Body of pancreas (tissue), 4 donors: ENCODE results near the gene SFTPA2. TPM values are rescaled to one million over a fixed set of nuclear protein-coding genes. Genes with fewer than 3 reads are reported as not detected.
"Not testable (repeated sequence)": the region's sequence is repeated elsewhere in the genome, so short reads cannot be mapped to it uniquely, and the experiment has no call there.

Source experiments
- ATAC-seq: fragments of 150-250 bp; one replicate; pipeline ENCODE4 v1.9.1; 2016
- DNase-seq, 4 donors: peaks; one replicate each; pipeline ENCODE4 v3.0.0-alpha.2; 2019
- H3K27ac ChIP-seq, 4 donors: fragments of 200-600 bp; sonication (generic); 1 replicate in 3 of 4; 2 replicates in 1 of 4; pipeline versions ENCODE4 v1.5.1 to v1.6.1; 2016 to 2019; ENCODE audit warnings: mild to moderate bottlenecking in 1 of 4, mixed read lengths in 1 of 4, moderate library complexity in 1 of 4
- H3K27me3 ChIP-seq, 2 donors: fragments of 200-600 bp; sonication (generic); one replicate each; pipeline ENCODE4 v1.6.0; 2016; ENCODE audit warnings: mild to moderate bottlenecking in 1 of 2
- H3K36me3 ChIP-seq, 2 donors: fragments of 200-600 bp; sonication (generic); replicated peaks in 1 of 2; 2 replicates each; pipeline ENCODE4 v1.5.1; 2016; ENCODE audit warnings: low read depth in 2 of 2; ENCODE audit not compliant: insufficient read depth in 1 of 2
- H3K4me1 ChIP-seq: fragments of 200-600 bp; sonication (generic); one replicate; pipeline ENCODE4 v1.6.0; 2016
- H3K4me3 ChIP-seq, 2 donors: fragments of 200-600 bp; sonication (generic); 1 replicate in 1 of 2; 2 replicates in 1 of 2; pipeline ENCODE4 v1.5.1; 2016 to 2019
- H3K9me3 ChIP-seq, 3 donors: fragments of 200-600 bp; sonication (generic); 1 replicate in 2 of 3; 2 replicates in 1 of 3; pipeline ENCODE4 v1.5.1; 2016
- POLR2A ChIP-seq, 3 donors: fragments of 450-650 bp; IDR thresholded peaks; one replicate each; pipeline ENCODE4 v1.6.1; 2016; ENCODE audit warnings: antibody characterized with exemption in 3 of 3, mild to moderate bottlenecking in 2 of 3
- WGBS, 2 donors: methylation state at CpG; one replicate each; pipeline ENCODE4 v1.1.5; 2017; 5-methylcytosine and 5-hydroxymethylcytosine counted together
- intact Hi-C: fragments of 100-400 bp; cut with DNase I; formaldehyde crosslinking; loops from one replicate; pipeline ENCODE4 v1.15.1; 2023
- total RNA-seq, 2 donors: library from RNA; depleted of rRNA; stranded (reverse); fragments of >200 nt; gene quantifications; one replicate each; pipeline ENCODE4 v1.1.0, GENCODE V29; 2016
- TF ChIP-seq, protein P1 (sequence below), 7 experiments: fragments of 450-650 bp in 4 of 7; fragments of 200-600 bp in 3 of 7; sonication (generic) in 3 of 7; IDR thresholded peaks; one replicate each; pipeline ENCODE4 v1.5.1; 2016 to 2019; ENCODE audit warnings: antibody characterized with exemption in 7 of 7

The SFTPA2 gene
- total RNA-seq, 2 donors from 2014 or later, result 1.6 TPM; not detected in 1

DNA sequence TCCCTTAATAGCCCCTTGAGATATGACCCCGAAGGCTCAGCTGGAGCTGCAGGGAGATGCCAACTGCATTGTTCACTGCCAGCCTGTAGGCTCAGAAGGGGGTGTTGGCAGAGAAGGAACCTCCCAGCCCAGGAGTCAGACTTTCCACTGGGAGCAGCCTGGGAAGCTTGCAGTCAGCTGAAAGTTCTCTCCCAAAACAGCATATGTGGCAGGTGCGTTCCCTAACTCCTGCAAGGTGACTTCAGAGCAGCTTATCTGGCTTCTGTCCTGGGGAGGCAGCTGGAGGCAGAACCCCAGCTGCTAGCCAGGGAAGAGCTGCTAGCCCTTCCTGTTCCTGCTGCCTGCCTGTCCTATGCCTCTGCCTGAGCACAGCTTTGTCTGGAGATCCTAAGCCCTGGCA, 8.1 kb downstream of the SFTPA2 start:
- Histone ChIP-seq H3K9me3 (no peaks in the 10 kb centered on the region), H3K4me3 (no peak overlapping the region), H3K36me3 (no peaks in the 10 kb centered on the region), H3K4me1 (no peaks in the 10 kb centered on the region), H3K27ac (no peak overlapping the region), H3K27me3 (no peaks in the 10 kb centered on the region)
- TF ChIP-seq, protein P1, sequence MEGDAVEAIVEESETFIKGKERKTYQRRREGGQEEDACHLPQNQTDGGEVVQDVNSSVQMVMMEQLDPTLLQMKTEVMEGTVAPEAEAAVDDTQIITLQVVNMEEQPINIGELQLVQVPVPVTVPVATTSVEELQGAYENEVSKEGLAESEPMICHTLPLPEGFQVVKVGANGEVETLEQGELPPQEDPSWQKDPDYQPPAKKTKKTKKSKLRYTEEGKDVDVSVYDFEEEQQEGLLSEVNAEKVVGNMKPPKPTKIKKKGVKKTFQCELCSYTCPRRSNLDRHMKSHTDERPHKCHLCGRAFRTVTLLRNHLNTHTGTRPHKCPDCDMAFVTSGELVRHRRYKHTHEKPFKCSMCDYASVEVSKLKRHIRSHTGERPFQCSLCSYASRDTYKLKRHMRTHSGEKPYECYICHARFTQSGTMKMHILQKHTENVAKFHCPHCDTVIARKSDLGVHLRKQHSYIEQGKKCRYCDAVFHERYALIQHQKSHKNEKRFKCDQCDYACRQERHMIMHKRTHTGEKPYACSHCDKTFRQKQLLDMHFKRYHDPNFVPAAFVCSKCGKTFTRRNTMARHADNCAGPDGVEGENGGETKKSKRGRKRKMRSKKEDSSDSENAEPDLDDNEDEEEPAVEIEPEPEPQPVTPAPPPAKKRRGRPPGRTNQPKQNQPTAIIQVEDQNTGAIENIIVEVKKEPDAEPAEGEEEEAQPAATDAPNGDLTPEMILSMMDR (IDR thresholded peaks at IDR 0.05), result no peak
- no peak for TF ChIP-seq POLR2A (IDR thresholded peaks at IDR 0.05)
- WGBS, 2 donors, result 40 to 50% methylated on average over 1 to 2 of the region's 2 CpGs
- no peak for DNase-seq
- intact Hi-C loops, result no loop called here
- no peak for ATAC-seq

DNA sequence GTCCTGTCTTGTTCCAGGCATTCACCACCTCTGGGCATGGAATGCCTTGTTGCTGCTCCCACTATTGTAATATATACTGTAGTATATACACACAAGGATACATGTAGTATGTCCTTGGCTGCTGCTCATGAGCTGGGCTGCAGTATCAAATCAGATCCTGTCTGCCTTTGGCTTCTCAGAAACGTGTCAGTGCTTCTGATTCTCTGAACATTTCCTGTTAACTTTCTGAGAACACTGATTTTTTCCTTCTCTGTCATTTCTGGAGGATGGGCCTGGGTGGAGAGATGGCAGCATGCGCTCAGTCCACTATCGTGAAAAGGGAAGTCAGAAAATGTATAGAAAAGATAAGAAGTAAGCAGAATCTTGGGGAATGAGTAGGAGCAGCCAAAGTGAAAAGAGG, 12.2 kb downstream of the SFTPA2 start:
- intact Hi-C loops, result no loop called here
- Histone ChIP-seq H3K27me3 (no peaks in the 10 kb centered on the region), H3K27ac (no peak overlapping the region), H3K9me3 (no peaks in the 10 kb centered on the region), H3K4me3 (no peak overlapping the region), H3K36me3 (no peaks in the 10 kb centered on the region), H3K4me1 (no peaks in the 10 kb centered on the region)
- no peak for ATAC-seq
- DNase-seq, result no peak
- WGBS, 2 donors, result 62 to 80% methylated on average over 3 of the region's 3 CpGs
- TF ChIP-seq, protein P1 (IDR thresholded peaks at IDR 0.05), result no peak
- TF ChIP-seq POLR2A (IDR thresholded peaks at IDR 0.05), result no peak

DNA sequence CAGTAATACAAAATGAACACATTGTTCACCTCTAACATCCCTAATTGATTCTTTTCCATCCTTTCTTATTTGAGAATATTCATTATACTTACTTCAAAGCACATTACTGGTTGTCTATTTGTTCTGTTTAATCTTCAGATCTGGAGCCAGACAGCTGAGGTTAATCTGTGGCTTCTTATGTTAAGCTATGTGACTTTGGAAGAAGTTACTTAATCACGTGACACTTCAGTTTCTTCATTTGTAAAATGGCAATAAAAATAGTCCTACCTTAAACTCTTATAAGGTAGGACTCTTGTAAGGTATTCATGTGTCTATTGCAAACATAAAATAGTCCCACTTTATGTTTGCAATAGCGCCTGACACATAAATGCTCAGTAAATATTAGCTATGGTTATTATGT, 13.1 kb downstream of the SFTPA2 start:
- WGBS, 2 donors, result 84 to 89% methylated on average over 2 of the region's 2 CpGs
- H3K27me3 ChIP-seq, H3K4me1 ChIP-seq, ATAC-seq, intact Hi-C loops, H3K9me3 ChIP-seq, H3K4me3 ChIP-seq, H3K27ac ChIP-seq, H3K36me3 ChIP-seq, DNase-seq: not testable (repeated sequence)

DNA sequence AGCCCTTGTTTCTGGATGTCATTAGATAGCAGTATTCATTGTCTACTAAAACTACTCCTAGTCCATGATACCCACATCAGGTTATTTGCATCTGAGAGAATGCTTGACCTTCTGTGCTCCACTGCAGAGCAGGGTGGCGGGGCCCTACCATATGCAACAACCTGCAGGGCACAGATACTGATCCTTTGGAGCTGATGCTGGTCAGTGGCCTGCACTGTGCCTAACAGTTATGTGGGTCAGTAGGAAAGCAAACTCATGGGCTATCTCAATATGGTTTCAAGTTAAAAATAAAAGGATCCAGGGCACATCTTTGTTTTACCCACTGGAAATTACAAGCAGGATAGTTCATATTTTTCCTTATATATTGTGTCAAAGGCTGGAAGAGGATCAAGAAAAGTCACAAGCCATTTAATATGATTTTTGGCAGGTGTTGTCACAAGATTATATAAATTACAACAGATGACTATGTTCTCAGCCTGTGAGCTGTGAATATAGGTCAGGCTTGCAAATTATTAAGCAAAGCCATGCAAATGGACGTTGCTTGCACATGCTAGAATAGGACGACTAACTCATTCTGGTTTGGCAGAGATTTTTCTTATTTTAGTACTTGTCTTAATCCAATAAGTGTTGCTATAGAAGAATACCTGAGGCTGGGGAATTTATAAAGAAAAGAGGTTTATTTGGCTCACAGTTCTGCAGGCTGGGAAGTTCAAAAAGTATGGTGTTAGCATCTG, 15.1 kb downstream of the SFTPA2 start:
- H3K27ac ChIP-seq, H3K4me3 ChIP-seq, H3K27me3 ChIP-seq, ATAC-seq, H3K36me3 ChIP-seq, H3K4me1 ChIP-seq, intact Hi-C loops, H3K9me3 ChIP-seq, DNase-seq: not testable (repeated sequence)
- 42 to 45% methylated on average over 3 of the region's 3 CpGs for WGBS, 2 donors

DNA sequence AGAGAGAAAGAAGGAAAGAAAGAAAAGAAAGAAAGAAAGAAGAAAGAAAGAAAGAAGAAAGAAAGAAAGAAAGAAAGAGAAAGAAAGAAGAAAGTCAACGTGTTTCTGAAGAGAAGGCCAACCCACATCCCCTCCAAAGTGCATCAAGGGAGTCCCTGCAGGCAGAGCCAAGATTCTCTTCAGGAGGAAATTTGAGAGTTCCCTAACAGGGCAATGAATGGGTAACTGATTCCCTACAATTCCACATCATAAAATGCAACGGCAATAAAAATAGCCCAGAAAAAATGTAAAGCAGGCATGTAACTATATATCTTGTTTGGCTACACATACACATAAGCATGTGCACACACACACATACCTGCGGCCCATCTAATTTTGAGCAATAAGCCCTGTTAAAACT, 15.8 kb downstream of the SFTPA2 start:
- H3K36me3 ChIP-seq, ATAC-seq, intact Hi-C loops, H3K27ac ChIP-seq, H3K4me3 ChIP-seq, H3K4me1 ChIP-seq, DNase-seq, H3K27me3 ChIP-seq, H3K9me3 ChIP-seq: not testable (repeated sequence)
- 89 to 91% methylated on average over 3 of the region's 3 CpGs for WGBS, 2 donors

DNA sequence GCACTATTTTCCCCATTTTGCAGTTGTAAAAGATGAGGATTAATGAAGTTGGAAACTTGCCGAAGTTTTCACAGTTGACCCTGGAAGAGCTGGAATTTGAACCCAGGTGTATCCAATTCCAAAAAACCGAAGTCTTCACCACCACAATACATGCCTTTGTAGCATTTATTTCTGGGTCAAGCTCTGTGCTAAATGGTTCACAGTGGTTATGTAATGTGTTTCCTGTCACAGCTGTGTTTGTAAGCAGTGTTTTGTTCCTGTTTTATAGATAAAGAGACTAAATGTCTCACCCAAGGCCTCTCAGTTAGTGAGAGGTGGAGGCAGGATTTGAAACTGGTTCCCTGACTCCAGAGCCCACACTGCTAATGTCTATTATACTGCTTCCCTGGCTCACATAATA, 17.6 kb downstream of the SFTPA2 start:
- no peaks in the 10 kb centered on the region for H3K36me3 ChIP-seq
- H3K9me3 ChIP-seq, result no peaks in the 10 kb centered on the region
- H3K4me3 ChIP-seq, result no peak overlapping the region
- ATAC-seq (no peak), DNase-seq (no peak)
- H3K4me1 ChIP-seq, result peaks cover 7% of the 10 kb centered on the region
- H3K27ac ChIP-seq, result no peak overlapping the region
- WGBS, 2 donors, result 16 to 31% methylated on average over 2 of the region's 2 CpGs
- TF ChIP-seq POLR2A (IDR thresholded peaks at IDR 0.05), result no peak
- TF ChIP-seq, protein P1 (IDR thresholded peaks at IDR 0.05), result no peak
- no peaks in the 10 kb centered on the region for H3K27me3 ChIP-seq
- intact Hi-C loops, result no loop called here

DNA sequence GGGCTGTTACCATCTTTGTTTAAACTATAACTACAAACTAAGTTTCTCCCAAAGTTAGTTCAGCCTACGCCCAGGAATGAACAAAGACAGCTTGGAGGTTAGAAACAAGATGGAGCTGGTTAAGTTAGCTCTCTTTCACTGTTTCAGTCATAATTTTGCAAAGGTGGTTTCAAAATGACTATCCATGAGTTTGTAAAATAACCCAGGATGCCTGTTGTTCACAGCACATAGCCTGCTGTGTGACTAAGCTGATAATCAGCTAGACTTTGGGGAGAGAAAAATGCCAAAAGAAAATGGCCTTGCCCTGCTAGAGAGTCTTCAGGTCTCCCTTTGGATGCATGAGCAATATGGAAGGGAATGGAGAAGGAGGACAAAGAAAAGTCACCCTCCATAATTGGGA, 19.3 kb downstream of the SFTPA2 start:
- H3K4me3 ChIP-seq, H3K36me3 ChIP-seq, DNase-seq, H3K27me3 ChIP-seq, H3K9me3 ChIP-seq, ATAC-seq, H3K4me1 ChIP-seq, intact Hi-C loops, H3K27ac ChIP-seq: not testable (repeated sequence)
- 75 to 83% methylated on average over 1 of the region's 1 CpG for WGBS, 2 donors

DNA sequence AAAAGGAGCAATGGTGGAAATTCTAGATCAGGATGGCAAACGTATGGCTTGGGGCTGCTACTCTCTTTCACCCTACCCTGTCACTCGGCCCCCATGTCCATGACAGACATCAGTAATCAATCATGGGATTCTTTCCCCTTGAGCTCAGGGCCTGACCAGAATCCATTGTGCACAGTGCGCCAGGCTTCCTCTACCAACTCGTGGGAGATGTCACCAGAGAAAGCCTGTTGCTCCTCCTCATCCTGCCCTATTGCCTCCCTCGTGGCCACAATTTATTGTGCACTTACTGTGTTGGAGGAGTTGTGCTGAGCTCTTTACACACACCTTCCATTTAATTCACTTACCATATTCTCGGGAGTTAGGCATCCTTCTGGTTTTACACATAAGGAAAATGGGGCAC, 21.9 kb downstream of the SFTPA2 start:
- ATAC-seq, DNase-seq, H3K27me3 ChIP-seq, H3K4me3 ChIP-seq, H3K27ac ChIP-seq, H3K36me3 ChIP-seq, H3K9me3 ChIP-seq, H3K4me1 ChIP-seq: not testable (repeated sequence)
- intact Hi-C loops, result loop anchor here (10.0 kb wide), 1 partner anchor 386 kb away; no protein-coding TSS in a partner anchor
- WGBS, 2 donors, result 46 to 68% methylated on average over 6 of the region's 6 CpGs

DNA sequence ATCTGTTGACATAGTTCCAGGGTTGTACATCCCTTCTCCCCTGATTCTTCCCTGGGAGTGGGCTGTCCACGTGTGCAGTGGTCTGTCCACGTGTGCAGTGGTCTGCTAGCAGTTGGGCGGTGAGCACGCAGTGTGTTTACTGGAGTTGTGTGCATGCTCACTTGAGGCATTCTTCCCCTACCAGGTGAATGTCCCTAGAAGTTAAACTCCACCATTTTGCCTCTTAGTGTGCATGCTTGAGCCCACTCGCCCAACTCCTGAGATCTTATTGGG, 26.4 kb downstream of the SFTPA2 start:
- WGBS, 2 donors, result 80 to 100% methylated on average over 1 of the region's 5 CpGs
- H3K36me3 ChIP-seq, H3K4me1 ChIP-seq, H3K27ac ChIP-seq, ATAC-seq, H3K9me3 ChIP-seq, H3K4me3 ChIP-seq, DNase-seq, H3K27me3 ChIP-seq: not testable (repeated sequence)
- intact Hi-C loops, result loop anchor here (10.0 kb wide), 1 partner anchor 391 kb away; no protein-coding TSS in a partner anchor
